GM21825 (cell line): ENCODE measurements around the gene CCSER2.

Experiments used
- ATAC-seq: cut with Tn5 transposase; IDR thresholded peaks from one replicate; pipeline ENCODE4 v1.9.1; 2021; ENCODE audit warnings: mild to moderate bottlenecking, moderate library complexity; ENCODE audit not compliant: unreplicated experiment

CCSER2 gene

GRCh38 chr10:84540617-84541288 is 212.4 kb downstream of the CCSER2 start:
- peak; percentile 82 for ATAC-seq

GRCh38 chr10:84541289-84541637 is 212.9 kb downstream of the CCSER2 start:
- no peak for ATAC-seq

GRCh38 chr10:84542522-84543490 is 214.4 kb downstream of the CCSER2 start:
- no peak for ATAC-seq

GRCh38 chr10:84543948-84544347 is 215.6 kb downstream of the CCSER2 start:
- ATAC-seq = no peak

GRCh38 chr10:84545651-84546050 is 217.3 kb downstream of the CCSER2 start:
- ATAC-seq = no peak

- no peak for ATAC-seq
These were observed 218.2 kb downstream of the CCSER2 start for GRCh38 chr10:84546609-84547008.

- no peak for ATAC-seq
These were observed 219.2 kb downstream of the CCSER2 start for GRCh38 chr10:84547616-84548015.

GRCh38 chr10:84548869-84549268 is 220.5 kb downstream of the CCSER2 start:
- ATAC-seq = no peak

- ATAC-seq = no peak
These were observed 221.2 kb downstream of the CCSER2 start for GRCh38 chr10:84549368-84550165.

GRCh38 chr10:84550756-84551436 is 222.5 kb downstream of the CCSER2 start:
- no peak for ATAC-seq

- ATAC-seq = no peak
These were observed 223.2 kb downstream of the CCSER2 start for GRCh38 chr10:84551437-84552120.

- ATAC-seq = no peak
These were observed 224.1 kb downstream of the CCSER2 start for GRCh38 chr10:84552478-84552877.

GRCh38 chr10:84562592-84562991 is 234.2 kb downstream of the CCSER2 start:
- ATAC-seq = no peak

GRCh38 chr10:84563355-84563754 is 235.0 kb downstream of the CCSER2 start:
- ATAC-seq = peak; percentile 74

- peak; percentile 50 for ATAC-seq
These were observed 235.5 kb downstream of the CCSER2 start for GRCh38 chr10:84563868-84564267.

GRCh38 chr10:84565881-84566582 is 237.6 kb downstream of the CCSER2 start:
- ATAC-seq = no peak

- no peak for ATAC-seq
These were observed 238.7 kb downstream of the CCSER2 start for GRCh38 chr10:84567133-84567532.
